SK-N-SH (cell line): ENCODE data around the gene DDRGK1. TPM values are rescaled to one million over a fixed set of nuclear protein-coding genes. Genes with fewer than 3 reads are reported as not detected.

Source experiments
- CTCF ChIA-PET: fragments of 300-600, 350-600 bp; formaldehyde crosslinking; extraction: SDS; loops from one replicate; lab custom pipeline; 2021; lab: Yijun Ruan, JAX
- POLR2A ChIA-PET: fragments of 350-600 bp; sonication (Branson Sonifier 250); formaldehyde crosslinking; extraction: SDS; loops from one replicate; lab custom pipeline; 2020; ENCODE audit warnings: antibody characterized with exemption, inconsistent platforms; lab: Yijun Ruan, JAX
- DNase-seq: peaks from one replicate; pipeline ENCODE4 v3.0.0; 2012
- H2AFZ ChIP-seq: fragments of 200-600 bp; sonication (generic); 2 replicates; pipeline ENCODE4 v1.8.1; 2016; ENCODE audit warnings: antibody characterized with exemption, mild to moderate bottlenecking, low read depth
- H3F3A ChIP-seq: fragments of 200-600 bp; sonication (generic); replicated peaks from 2 replicates; pipeline ENCODE3; 2016; ENCODE audit warnings: antibody characterized with exemption, mild to moderate bottlenecking; ENCODE audit not compliant: insufficient read depth
- H3K27ac ChIP-seq, 2 experiments: fragments of 200-500 bp in 1 of 2; fragments of 200-600 bp in 1 of 2; sonication (Bioruptor generic) in 1 of 2; sonication (generic), shearing (Covaris generic) in 1 of 2; 2 replicates each; pipeline versions ENCODE4 v1.5.1 to v1.6.1; 2014 to 2016; ENCODE audit warnings: low read depth in 2 of 2, inconsistent platforms in 1 of 2, low read length in 1 of 2, mild to moderate bottlenecking in 1 of 2, mixed read lengths in 1 of 2
- H3K27me3 ChIP-seq: fragments of 200-600 bp; sonication (generic), shearing (Covaris generic); 2 replicates; pipeline ENCODE4 v1.6.1; 2016; ENCODE audit warnings: mixed run types; ENCODE audit not compliant: insufficient read depth
- H3K36me3 ChIP-seq, 2 experiments: fragments of 200-500 bp in 1 of 2; fragments of 200-600 bp in 1 of 2; sonication (Bioruptor generic) in 1 of 2; sonication (generic) in 1 of 2; replicated peaks in 1 of 2; 2 replicates each; pipeline versions ENCODE3 to v1.5.1; 2014 to 2016; ENCODE audit warnings: low read length in 1 of 2, mild to moderate bottlenecking in 1 of 2; ENCODE audit not compliant: insufficient read depth in 2 of 2, control insufficient read depth in 1 of 2
- H3K4me1 ChIP-seq, 2 experiments: fragments of 200-500 bp in 1 of 2; fragments of 200-600 bp in 1 of 2; sonication (Bioruptor generic) in 1 of 2; sonication (generic), shearing (Covaris generic) in 1 of 2; 2 replicates each; pipeline versions ENCODE4 v1.5.1 to v1.6.1; 2014 to 2016; ENCODE audit warnings: low read depth in 1 of 2, low read length in 1 of 2, mixed run types in 1 of 2; ENCODE audit not compliant: insufficient read depth in 2 of 2, control insufficient read depth in 1 of 2
- H3K4me2 ChIP-seq: fragments of 200-600 bp; sonication (generic), shearing (Covaris generic); 2 replicates; pipeline ENCODE4 v1.6.1; 2017; ENCODE audit warnings: mixed run types
- H3K4me3 ChIP-seq, 2 experiments: fragments of 200-500 bp in 1 of 2; fragments of 200-600 bp in 1 of 2; sonication (Bioruptor generic) in 1 of 2; sonication (generic), shearing (Covaris generic) in 1 of 2; 2 replicates each; pipeline versions ENCODE4 v1.5.1 to v1.8.1; 2014 to 2016; ENCODE audit warnings: low read depth in 2 of 2, inconsistent platforms in 1 of 2, low read length in 1 of 2, mild to moderate bottlenecking in 1 of 2, mixed read lengths in 1 of 2, moderate library complexity in 1 of 2
- H3K79me2 ChIP-seq: fragments of 200-600 bp; sonication (generic); 2 replicates; pipeline ENCODE4 v1.8.1; 2017; ENCODE audit warnings: mild to moderate bottlenecking; ENCODE audit not compliant: insufficient read depth
- H3K9ac ChIP-seq: fragments of 200-600 bp; sonication (generic); 2 replicates; pipeline ENCODE4 v1.6.1; 2017; ENCODE audit warnings: mixed run types
- H3K9me2 ChIP-seq: fragments of 200-600 bp; sonication (generic); 2 replicates; pipeline ENCODE4 v1.6.1; 2017; ENCODE audit warnings: mixed run types
- H3K9me3 ChIP-seq: fragments of 200-600 bp; sonication (generic); 2 replicates; pipeline ENCODE4 v1.6.1; 2017; ENCODE audit warnings: mixed run types, mild to moderate bottlenecking, moderate library complexity
- H4K20me1 ChIP-seq: fragments of 200-600 bp; sonication (generic); 2 replicates; pipeline ENCODE4 v1.6.1; 2017; ENCODE audit warnings: mild to moderate bottlenecking, mixed run types; ENCODE audit not compliant: insufficient read depth
- ELF1 ChIP-seq: IDR thresholded peaks from 2 replicates; pipeline ENCODE4 v1.4.0; 2012
- EP300 ChIP-seq, 2 experiments: IDR thresholded peaks; 2 replicates each; pipeline versions ENCODE4 v1.4.0 to v1.6.1; 2012; ENCODE audit warnings: borderline replicate concordance in 1 of 2, low read depth in 1 of 2, low read length in 1 of 2
- EZH2phosphoT487 ChIP-seq: fragments of 200-600 bp; sonication (generic); IDR thresholded peaks from 2 replicates; pipeline ENCODE4 v1.6.1; 2017; ENCODE audit warnings: low read depth, mixed run types, mild to moderate bottlenecking, antibody characterized with exemption, moderate library complexity, borderline replicate concordance
- FOXJ3 ChIP-seq: sonication (generic); formaldehyde crosslinking; IDR thresholded peaks from 2 replicates; pipeline ENCODE4 v1.5.1; 2020; ENCODE audit warnings: mild to moderate bottlenecking, missing genetic modification reagents
- FOXM1 ChIP-seq: IDR thresholded peaks from 2 replicates; pipeline ENCODE4 v1.4.0; 2012; ENCODE audit warnings: low read depth, mild to moderate bottlenecking
- JUND ChIP-seq: IDR thresholded peaks from 2 replicates; pipeline ENCODE4 v1.4.0; 2012
- NFIC ChIP-seq: IDR thresholded peaks from 2 replicates; pipeline ENCODE4 v1.4.0; 2012; ENCODE audit warnings: borderline replicate concordance
- RAD21 ChIP-seq: IDR thresholded peaks from 2 replicates; pipeline ENCODE4 v1.6.1; 2012; ENCODE audit warnings: mild to moderate bottlenecking, low read length
- RXRA ChIP-seq: IDR thresholded peaks from 2 replicates; pipeline ENCODE4 v1.4.0; 2012; ENCODE audit warnings: low read depth, mild to moderate bottlenecking, borderline replicate concordance
- SMC3 ChIP-seq: IDR thresholded peaks from 2 replicates; pipeline ENCODE4 v1.6.1; 2012; ENCODE audit warnings: low read depth, low read length, improper control_type of control experiment
- YY1 ChIP-seq: IDR thresholded peaks from 2 replicates; pipeline ENCODE4 v1.4.0; 2012; ENCODE audit warnings: low read depth, mild to moderate bottlenecking
- WGBS: methylation state at CpG from one replicate; pipeline ENCODE4 v1.1.6; 2017; ENCODE audit warnings: low lambda C conversion rate; 5-methylcytosine and 5-hydroxymethylcytosine counted together
- polyA plus RNA-seq, 3 experiments: library from polyadenylated mRNA; depleted of rRNA; stranded (reverse); fragments of >200 nt; gene quantifications; 2 replicates each; pipeline ENCODE4 v1.2.3, GENCODE V29; 2012
- TF ChIP-seq, protein P1 (sequence below): IDR thresholded peaks from 2 replicates; pipeline ENCODE4 v1.4.0; 2012; ENCODE audit warnings: low read depth
- TF ChIP-seq, protein P2 (sequence below): fragments of 150-350 bp; IDR thresholded peaks from 2 replicates; pipeline ENCODE4 v1.6.1; 2017; ENCODE audit warnings: antibody characterized with exemption, low read length, low read depth, borderline replicate concordance
- TF ChIP-seq, protein P3 (sequence below): fragments of 150-350 bp; IDR thresholded peaks from 2 replicates; pipeline ENCODE4 v1.6.1; 2016; ENCODE audit warnings: mild to moderate bottlenecking, low read depth, low read length

DDRGK1 gene
- polyA plus RNA-seq, 1 of the 3 experiments (the other 2 are of a cell fraction), result 70.6 TPM

DNA sequence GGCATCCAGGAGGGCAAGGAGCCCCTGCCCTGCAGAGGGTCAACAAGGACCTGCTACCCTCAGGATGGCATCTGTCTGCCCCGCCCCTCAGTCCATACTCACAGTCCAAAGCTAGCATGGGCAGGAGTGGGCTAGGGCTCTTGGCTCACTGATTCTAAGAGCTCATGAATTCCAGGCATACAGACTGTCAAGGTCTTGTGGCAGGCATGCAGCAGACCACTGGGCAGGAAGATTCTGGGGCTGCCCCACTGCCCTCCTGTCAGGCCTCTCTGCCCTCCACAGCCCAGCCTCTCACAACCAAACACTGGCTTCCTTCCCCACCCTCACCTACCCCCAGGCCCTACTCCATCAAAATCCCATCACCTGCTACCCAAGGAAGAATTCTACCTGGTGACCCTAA is 40.1 kb upstream of the DDRGK1 start:
- Histone ChIP-seq H3F3A (no peaks in the 10 kb centered on the region), H3K79me2 (no peaks in the 10 kb centered on the region), H4K20me1 (no peaks in the 10 kb centered on the region), H3K36me3 (no peaks in the 10 kb centered on the region), H3K9ac (no peak overlapping the region), H3K9me3 (no peaks in the 10 kb centered on the region), H3K4me3 (no peak overlapping the region), H3K4me2 (no peak overlapping the region), H2AFZ (no peak overlapping the region), H3K9me2 (no peaks in the 10 kb centered on the region), H3K4me1 (peaks cover 0 to 2% of the 10 kb centered on the region in 2 experiments; a peak in 1 of 4 replicates), H3K27ac (no peak overlapping the region), H3K27me3 (no peaks in the 10 kb centered on the region)
- DNase-seq, result no peak
- CTCF ChIA-PET, result no interaction called here
- WGBS, result 73% methylated on average over 1 of the region's 1 CpG
- TF ChIP-seq SMC3 (no peak), ELF1 (no peak), JUND (no peak), FOXM1 (no peak), NFIC (no peak), EP300 (IDR thresholded peaks at IDR 0.05; ENCODE audit: borderline replicate concordance in 1 of 2, low read depth in 1 of 2, low read length in 1 of 2) (no peak), RXRA (no peak), FOXJ3 (CRISPR knock-in tag) (no peak), YY1 (no peak), RAD21 (no peak), EZH2phosphoT487 (no peak)
- TF ChIP-seq, protein P1, sequence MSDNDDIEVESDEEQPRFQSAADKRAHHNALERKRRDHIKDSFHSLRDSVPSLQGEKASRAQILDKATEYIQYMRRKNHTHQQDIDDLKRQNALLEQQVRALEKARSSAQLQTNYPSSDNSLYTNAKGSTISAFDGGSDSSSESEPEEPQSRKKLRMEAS, result no peak
- TF ChIP-seq, protein P2, sequence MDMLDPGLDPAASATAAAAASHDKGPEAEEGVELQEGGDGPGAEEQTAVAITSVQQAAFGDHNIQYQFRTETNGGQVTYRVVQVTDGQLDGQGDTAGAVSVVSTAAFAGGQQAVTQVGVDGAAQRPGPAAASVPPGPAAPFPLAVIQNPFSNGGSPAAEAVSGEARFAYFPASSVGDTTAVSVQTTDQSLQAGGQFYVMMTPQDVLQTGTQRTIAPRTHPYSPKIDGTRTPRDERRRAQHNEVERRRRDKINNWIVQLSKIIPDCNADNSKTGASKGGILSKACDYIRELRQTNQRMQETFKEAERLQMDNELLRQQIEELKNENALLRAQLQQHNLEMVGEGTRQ, result no peak
- POLR2A ChIA-PET, result no interaction called here

DNA sequence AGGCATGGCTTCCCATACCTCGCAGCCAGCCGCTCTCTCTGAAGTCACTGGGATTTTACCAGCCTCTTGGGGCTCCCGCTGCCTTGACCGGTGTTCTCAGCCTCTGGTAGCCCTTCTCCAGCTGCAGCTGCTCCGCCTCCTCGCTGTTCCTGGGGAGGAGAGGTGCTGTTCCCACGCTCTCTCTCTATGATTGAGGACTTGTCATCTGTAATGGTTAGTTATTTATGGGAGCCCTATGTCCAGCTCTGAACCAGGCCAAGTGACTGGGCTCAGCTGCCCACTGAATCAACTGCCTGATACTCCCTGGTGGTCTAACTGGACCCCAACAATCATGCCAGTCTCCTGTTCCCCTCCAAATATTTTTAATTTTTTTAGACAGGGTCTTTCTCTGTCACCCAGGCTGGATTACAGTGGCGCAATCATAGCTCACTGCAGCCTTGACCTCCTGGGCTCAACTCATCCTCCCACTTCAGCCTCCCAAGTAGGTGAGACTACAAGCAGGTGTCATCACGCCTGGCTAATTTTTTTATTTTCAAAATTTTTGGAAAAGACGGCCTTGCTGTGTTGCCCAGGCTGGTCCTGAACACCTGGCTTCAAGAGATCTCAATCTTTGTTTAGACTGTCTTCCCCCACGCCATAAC is 39.4 kb upstream of the DDRGK1 start:
- no peak overlapping the region for H3K4me2 ChIP-seq
- 87% methylated on average over 11 of the region's 11 CpGs for WGBS
- H3K9me2 ChIP-seq, result no peaks in the 10 kb centered on the region
- H3K9me3 ChIP-seq, result no peaks in the 10 kb centered on the region
- H3K4me3 ChIP-seq, result no peak overlapping the region
- H3F3A ChIP-seq, result no peaks in the 10 kb centered on the region
- peaks cover 1% of the 10 kb centered on the region; the same call in 1 of the 2 replicates for H3K27me3 ChIP-seq
- no peak overlapping the region for H2AFZ ChIP-seq
- H3K36me3 ChIP-seq, result no peaks in the 10 kb centered on the region
- H3K9ac ChIP-seq, result no peak overlapping the region
- ChIA-PET CTCF (interaction anchor here (0.6 to 0.8 kb wide), 2 partner anchors 25 to 73 kb away, joined by 3 read pairs; no protein-coding TSS in a partner anchor), POLR2A (no interaction called here)
- H4K20me1 ChIP-seq, result no peaks in the 10 kb centered on the region
- DNase-seq, result no peak
- H3K4me1 ChIP-seq, result peaks cover 0 to 2% of the 10 kb centered on the region in 2 experiments; a peak in 1 of 4 replicates
- H3K79me2 ChIP-seq, result no peaks in the 10 kb centered on the region
- no peak overlapping the region for H3K27ac ChIP-seq
- TF ChIP-seq, protein P2, result no peak
- TF ChIP-seq EP300 (IDR thresholded peaks at IDR 0.05; ENCODE audit: borderline replicate concordance in 1 of 2, low read depth in 1 of 2, low read length in 1 of 2) (no peak), EZH2phosphoT487 (no peak), SMC3 (no peak), NFIC (no peak)
- TF ChIP-seq, protein P3, sequence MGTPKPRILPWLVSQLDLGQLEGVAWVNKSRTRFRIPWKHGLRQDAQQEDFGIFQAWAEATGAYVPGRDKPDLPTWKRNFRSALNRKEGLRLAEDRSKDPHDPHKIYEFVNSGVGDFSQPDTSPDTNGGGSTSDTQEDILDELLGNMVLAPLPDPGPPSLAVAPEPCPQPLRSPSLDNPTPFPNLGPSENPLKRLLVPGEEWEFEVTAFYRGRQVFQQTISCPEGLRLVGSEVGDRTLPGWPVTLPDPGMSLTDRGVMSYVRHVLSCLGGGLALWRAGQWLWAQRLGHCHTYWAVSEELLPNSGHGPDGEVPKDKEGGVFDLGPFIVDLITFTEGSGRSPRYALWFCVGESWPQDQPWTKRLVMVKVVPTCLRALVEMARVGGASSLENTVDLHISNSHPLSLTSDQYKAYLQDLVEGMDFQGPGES, result no peak
